Stimulated activated CD4-positive, alpha-beta T cell treated with anti-CD3 and anti-CD28 coated beads, TNF-alpha, amount 100 ng/mL, for 24 hours (primary cell): ENCODE measurements around the gene CDCP1.

Experiments used
- DNase-seq, 3 experiments: peaks; one replicate each; pipeline ENCODE4 v3.0.0-alpha.2; 2020; ENCODE audit warnings: low read depth in 3 of 3

CDCP1 gene

GRCh38 chr3:45137656-45138181 lies 8.5 kb downstream of the CDCP1 start:
- no peak for DNase-seq

- no peak for DNase-seq
Measured at GRCh38 chr3:45135959-45136358, 10.2 kb downstream of the CDCP1 start.

GRCh38 chr3:45134758-45135521 lies 11.2 kb downstream of the CDCP1 start:
- DNase-seq, result no peak

GRCh38 chr3:45132568-45133211 lies 13.5 kb downstream of the CDCP1 start:
- no peak for DNase-seq

- no peak for DNase-seq
Measured at GRCh38 chr3:45131201-45131600, 15.0 kb downstream of the CDCP1 start.

GRCh38 chr3:45130476-45130875 lies 15.7 kb downstream of the CDCP1 start:
- no peak for DNase-seq

GRCh38 chr3:45128950-45129349 lies 17.2 kb downstream of the CDCP1 start:
- DNase-seq, result no peak

- no peak for DNase-seq
Measured at GRCh38 chr3:45127130-45127822, 18.9 kb downstream of the CDCP1 start.

GRCh38 chr3:45126730-45127129 lies 19.4 kb downstream of the CDCP1 start:
- no peak for DNase-seq

- no peak for DNase-seq
Measured at GRCh38 chr3:45125550-45126026, 20.6 kb downstream of the CDCP1 start.

GRCh38 chr3:45124956-45125355 lies 21.2 kb downstream of the CDCP1 start:
- DNase-seq, result no peak

- DNase-seq, result no peak
Measured at GRCh38 chr3:45124352-45124751, 21.8 kb downstream of the CDCP1 start.

- DNase-seq, result no peak
Measured at GRCh38 chr3:45123581-45124269, 22.5 kb downstream of the CDCP1 start.

- DNase-seq, result no peak
Measured at GRCh38 chr3:45123030-45123429, 23.1 kb downstream of the CDCP1 start.

GRCh38 chr3:45120359-45121158 lies 25.6 kb downstream of the CDCP1 start:
- no peak for DNase-seq

- no peak for DNase-seq
Measured at GRCh38 chr3:45119824-45120358, 26.3 kb downstream of the CDCP1 start.

GRCh38 chr3:45119376-45119775 lies 26.8 kb downstream of the CDCP1 start:
- DNase-seq, result no peak

GRCh38 chr3:45118615-45119071 lies 27.5 kb downstream of the CDCP1 start:
- DNase-seq, result no peak

- no peak for DNase-seq
Measured at GRCh38 chr3:45116350-45116749, 29.8 kb downstream of the CDCP1 start.

GRCh38 chr3:45113625-45114050 lies 32.5 kb downstream of the CDCP1 start:
- DNase-seq, result no peak

GRCh38 chr3:45112939-45113338 lies 33.2 kb downstream of the CDCP1 start:
- no peak for DNase-seq
